Lower leg skin (tissue), 3 donors: ENCODE results near the gene CCR7.

ENCODE experiments used
- CTCF ChIP-seq, 3 donors: fragments of 450-650 bp; IDR thresholded peaks; one replicate each; pipeline ENCODE4 v1.5.1; 2016; ENCODE audit warnings: antibody characterized with exemption in 3 of 3, mild to moderate bottlenecking in 3 of 3, moderate library complexity in 2 of 3
- POLR2A ChIP-seq, 2 donors: fragments of 450-650 bp; IDR thresholded peaks; one replicate each; pipeline ENCODE4 v1.6.1; 2016 to 2017; ENCODE audit warnings: antibody characterized with exemption in 2 of 2, mild to moderate bottlenecking in 1 of 2, moderate library complexity in 1 of 2

- TF ChIP-seq POLR2A (IDR thresholded peaks at IDR 0.05) (no peak), CTCF (IDR thresholded peaks at IDR 0.05) (no peak)
Observed at GRCh38 chr17:40579471-40579870, 14.2 kb upstream of the CCR7 start.
